HepG2 (cell line): ENCODE results near the gene VAPB. TPM values are rescaled to one million over a fixed set of nuclear protein-coding genes. Genes with fewer than 3 reads are reported as not detected.

ENCODE experiments used
- ATAC-seq: fragments of 200-7000 bp; cut with Tn5 transposase; 3 replicates; pipeline ENCODE4 v1.9.1; 2020; ENCODE audit warnings: mild to moderate bottlenecking, moderate library complexity
- BruUV-seq: library from RNA; stranded (reverse); fragments of 400-500 nt; replicated peaks from 2 replicates; lab custom pipeline; 2021; lab: Mats Ljungman, UMichigan
- CTCF ChIA-PET: fragments of 300-600 bp; formaldehyde crosslinking; extraction: SDS; loops from one replicate; lab custom pipeline; 2021; ENCODE audit warnings: low total read pairs, inconsistent platforms, low intra/inter-chr PET ratio; lab: Yijun Ruan, JAX
- POLR2A ChIA-PET: fragments of 350-600 bp; sonication (Branson Sonifier 250); formaldehyde crosslinking; loops from one replicate; lab custom pipeline; 2020; ENCODE audit warnings: antibody characterized with exemption, inconsistent platforms; lab: Yijun Ruan, JAX
- DNase-seq: peaks from one replicate; pipeline ENCODE4 v3.0.0-alpha.2; 2015; ENCODE audit warnings: low spot score
- FAIRE-seq: peaks from 3 replicates; lab custom pipeline; 2011; peaks lifted over from hg19 to GRCh38; lab: Jason Lieb, UNC
- H2AFZ ChIP-seq: one replicate; pipeline ENCODE4 v1.6.1; 2011; ENCODE audit warnings: low read length, inconsistent platforms
- H3K27ac ChIP-seq: fragments of 300-600 bp; 3 replicates; pipeline ENCODE4 v1.8.0; 2011; ENCODE audit warnings: mixed run types, mild to moderate bottlenecking, mixed read lengths, low read length, inconsistent platforms; ENCODE audit not compliant: insufficient read depth; ENCODE audit errors: extremely low read length
- H3K27me3 ChIP-seq, 2 experiments: fragments of 200-600 bp in 1 of 2; 2 replicates in 1 of 2; 3 replicates in 1 of 2; pipeline versions ENCODE4 v1.6.0 to v1.8.0; 2011; ENCODE audit warnings: low read length in 2 of 2, mild to moderate bottlenecking in 2 of 2, moderate library complexity in 2 of 2, inconsistent platforms in 1 of 2; ENCODE audit not compliant: insufficient read depth in 2 of 2, control insufficient read depth in 1 of 2
- H3K36me3 ChIP-seq, 2 experiments: fragments of 200-600 bp in 1 of 2; replicated peaks in 1 of 2; 2 replicates in 1 of 2; 3 replicates in 1 of 2; pipeline versions ENCODE4 v1.5.1 to v1.8.0; 2011; ENCODE audit warnings: low read length in 2 of 2, inconsistent platforms in 1 of 2; ENCODE audit not compliant: insufficient read depth in 2 of 2, control insufficient read depth in 1 of 2
- H3K4me1 ChIP-seq: 2 replicates; pipeline ENCODE4 v1.5.1; 2012; ENCODE audit warnings: low read length, inconsistent platforms; ENCODE audit not compliant: insufficient read depth
- H3K4me2 ChIP-seq: 2 replicates; pipeline ENCODE4 v1.6.0; 2011; ENCODE audit warnings: low read depth, low read length, inconsistent platforms
- H3K4me3 ChIP-seq, 3 experiments: fragments of 200-600 bp in 1 of 3; sonication (generic), shearing (Covaris generic) in 1 of 3; replicated peaks in 1 of 3; 2 replicates each; pipeline ENCODE4 v1.5.1; 2011 to 2016; ENCODE audit warnings: low read length in 3 of 3, inconsistent platforms in 2 of 3, low read depth in 2 of 3, mild to moderate bottlenecking in 2 of 3, control low read depth in 1 of 3, mixed read lengths in 1 of 3; ENCODE audit not compliant: insufficient read depth in 1 of 3
- H3K79me2 ChIP-seq: one replicate; pipeline ENCODE4 v1.6.1; 2011; ENCODE audit warnings: low read length, inconsistent platforms; ENCODE audit not compliant: insufficient read depth
- H3K9ac ChIP-seq: 2 replicates; pipeline ENCODE4 v1.6.0; 2011; ENCODE audit warnings: mild to moderate bottlenecking, low read depth, low read length, inconsistent platforms; ENCODE audit not compliant: insufficient read depth
- H3K9me3 ChIP-seq: 2 replicates; pipeline ENCODE4 v1.5.1; 2012; ENCODE audit warnings: mild to moderate bottlenecking, low read length
- H4K20me1 ChIP-seq: 2 replicates; pipeline ENCODE4 v1.6.0; 2011; ENCODE audit warnings: inconsistent platforms, mild to moderate bottlenecking, low read length, moderate library complexity; ENCODE audit not compliant: insufficient read depth
- AKNA ChIP-seq: sonication (generic); formaldehyde crosslinking; IDR thresholded peaks from 2 replicates; pipeline ENCODE4 v1.4.0; 2020; ENCODE audit warnings: missing genetic modification reagents, borderline replicate concordance
- CSRNP1 ChIP-seq: sonication (generic); formaldehyde crosslinking; IDR thresholded peaks from 2 replicates; pipeline ENCODE4 v1.8.1; 2023; ENCODE audit warnings: mild to moderate bottlenecking, missing genetic modification reagents
- DRAP1 ChIP-seq: IDR thresholded peaks from 2 replicates; pipeline ENCODE4 v1.6.1; 2016; ENCODE audit warnings: missing genetic modification reagents, missing compliant biosample characterization
- ELF1 ChIP-seq: sonication (generic); formaldehyde crosslinking; IDR thresholded peaks from 2 replicates; pipeline ENCODE4 v1.4.0; 2020; ENCODE audit warnings: missing genetic modification reagents
- ETV6 ChIP-seq: sonication (generic); formaldehyde crosslinking; conservative IDR thresholded peaks from 2 replicates; pipeline ENCODE4 v1.4.0; 2020; ENCODE audit warnings: missing genetic modification reagents
- GATAD2A ChIP-seq: IDR thresholded peaks from 2 replicates; pipeline ENCODE4 v1.6.1; 2016
- HNF1B ChIP-seq: sonication (generic); formaldehyde crosslinking; IDR thresholded peaks from 2 replicates; pipeline ENCODE4 v1.5.1; 2020; ENCODE audit warnings: mild to moderate bottlenecking, moderate library complexity, missing genetic modification reagents
- NR2C2 ChIP-seq: sonication (generic); formaldehyde crosslinking; IDR thresholded peaks from 2 replicates; pipeline ENCODE4 v1.4.0; 2020; ENCODE audit warnings: missing genetic modification reagents, mild to moderate bottlenecking, moderate library complexity, borderline replicate concordance
- SAP130 ChIP-seq: IDR thresholded peaks from 2 replicates; pipeline ENCODE4 v1.6.1; 2016; ENCODE audit warnings: low read depth
- SSRP1 ChIP-seq: IDR thresholded peaks from 2 replicates; pipeline ENCODE4 v1.6.1; 2016; ENCODE audit warnings: control low read depth
- ZBTB1 ChIP-seq: sonication (generic); formaldehyde crosslinking; IDR thresholded peaks from 2 replicates; pipeline ENCODE4 v1.4.0; 2020; ENCODE audit warnings: missing genetic modification reagents, borderline replicate concordance
- ZMAT3 ChIP-seq: sonication (generic); formaldehyde crosslinking; conservative IDR thresholded peaks from 2 replicates; pipeline ENCODE4 v1.7.0; 2021; ENCODE audit warnings: missing genetic modification reagents
- ZNF138 ChIP-seq: sonication (generic); formaldehyde crosslinking; IDR thresholded peaks from 2 replicates; pipeline ENCODE4 v1.5.0; 2020; ENCODE audit warnings: mild to moderate bottlenecking, low read depth, missing genetic modification reagents
- ZNF251 ChIP-seq: sonication (generic); formaldehyde crosslinking; IDR thresholded peaks from 2 replicates; pipeline ENCODE4 v1.9.0; 2021; ENCODE audit warnings: mild to moderate bottlenecking, missing genetic modification reagents
- ZNF34 ChIP-seq: sonication (generic); formaldehyde crosslinking; IDR thresholded peaks from 2 replicates; pipeline ENCODE4 v1.4.0; 2020; ENCODE audit warnings: mild to moderate bottlenecking, missing genetic modification reagents, borderline replicate concordance
- ZNF598 ChIP-seq: sonication (generic); formaldehyde crosslinking; IDR thresholded peaks from 2 replicates; pipeline ENCODE4 v1.5.1; 2020; ENCODE audit warnings: mild to moderate bottlenecking, missing genetic modification reagents, borderline replicate concordance
- ZNF891 ChIP-seq: sonication (generic); formaldehyde crosslinking; IDR thresholded peaks from 2 replicates; pipeline ENCODE4 v1.5.0; 2020; ENCODE audit warnings: mild to moderate bottlenecking, missing genetic modification reagents
- WGBS: methylation state at CpG from one replicate; pipeline ENCODE4 v1.1.6; 2017; ENCODE audit warnings: low lambda C conversion rate; 5-methylcytosine and 5-hydroxymethylcytosine counted together
- in situ Hi-C: cut with HindIII; loops from 2 replicates; pipeline ENCODE4 v1.10.0; 2017; ENCODE audit warnings: low pct_unique_long_range_greater_than_20kb; ENCODE audit not compliant: extremely low pct_ligation_motif_present
- intact Hi-C: fragments of 100-400 bp; cut with micrococcal nuclease; formaldehyde crosslinking; loops from one replicate; pipeline ENCODE4 v1.10.0; 2022; ENCODE audit not compliant: unreplicated experiment
- polyA plus RNA-seq, 8 experiments: library from polyadenylated mRNA; depleted of rRNA in 3 of 8; stranded (reverse) in 7 of 8; unstranded in 1 of 8; fragments of >200 nt; fragmentation: Illumina TruSeq in 4 of 8; extraction: Trizol in 4 of 8; gene quantifications; 2 replicates each; pipeline versions ENCODE4 v1.2.1 to v1.2.3, GENCODE V29; 2011 to 2016; ENCODE audit warnings: low read depth in 4 of 8, missing spikeins in 1 of 8, mixed read lengths in 1 of 8; ENCODE audit not compliant: insufficient read depth in 1 of 8
- total RNA-seq, 5 experiments: library from RNA; depleted of rRNA; stranded (reverse); fragments of >200 nt; fragmentation: Illumina TruSeq; extraction: Trizol; gene quantifications; 2 replicates each; pipeline ENCODE4 v1.2.3, GENCODE V29; 2016; ENCODE audit warnings: low read depth in 1 of 5

Gene VAPB
- total and polyA plus RNA-seq, 2 of the 13 experiments (the other 11 are each of a cell fraction or from before 2014, with no cell fraction given) = 18.6 to 48.5 TPM

- TF ChIP-seq AKNA (no peak), SSRP1 (CRISPR knock-in tag) (no peak), HNF1B (CRISPR knock-in tag) (no peak), ZNF891 (CRISPR knock-in tag) (no peak), SAP130 (CRISPR knock-in tag) (no peak)
These were observed 39.5 kb upstream of the VAPB start (continued) for GRCh38 chr20:58349570-58349969.

GRCh38 chr20:58352468-58352867 is 36.6 kb upstream of the VAPB start:
- Histone ChIP-seq H3K4me3 (no peak overlapping the region), H3K36me3 (peaks cover 11 to 38% of the 10 kb centered on the region in 2 experiments; a peak in 4 of 5 replicates), H3K79me2 (no peaks in the 10 kb centered on the region), H3K9ac (no peak overlapping the region), H3K4me1 (no peaks in the 10 kb centered on the region), H2AFZ (no peak overlapping the region), H3K27ac (no peak overlapping the region), H4K20me1 (no peaks in the 10 kb centered on the region), H3K9me3 (no peaks in the 10 kb centered on the region), H3K27me3 (no peaks in the 10 kb centered on the region), H3K4me2 (no peak overlapping the region)
- no TSS peak for BruUV-seq
- ChIA-PET CTCF (no interaction called here), POLR2A (no interaction called here)
- WGBS = 97% methylated on average over 2 of the region's 2 CpGs
- ATAC-seq = no peak
- FAIRE-seq = no peak
- intact Hi-C loops (no loop called here), in situ Hi-C loops (no loop called here)
- DNase-seq = no peak
- TF ChIP-seq ZNF251 (CRISPR knock-in tag) (no peak), GATAD2A (CRISPR knock-in tag) (no peak), CSRNP1 (CRISPR knock-in tag) (no peak), ETV6 (CRISPR knock-in tag) (no peak), NR2C2 (CRISPR knock-in tag) (no peak), ELF1 (CRISPR knock-in tag) (no peak), DRAP1 (CRISPR knock-in tag) (no peak), ZNF138 (no peak), ZNF598 (no peak), ZNF34 (no peak), ZBTB1 (no peak), ZMAT3 (no peak)
